PC-3 (cell line): ENCODE results near the gene ERFL. TPM values are rescaled to one million over a fixed set of nuclear protein-coding genes. Genes with fewer than 3 reads are reported as not detected.
A peak's percentile ranks its signal among the peaks of the same experiment; 100 is the strongest.

Source experiments
- ATAC-seq: fragments of 200-7000 bp; cut with Tn5 transposase; 2 replicates; pipeline ENCODE4 v1.9.1; 2020; ENCODE audit warnings: mild to moderate bottlenecking, moderate library complexity
- BruUV-seq: library from RNA; stranded (reverse); fragments of 400-500 nt; replicated peaks from 2 replicates; lab custom pipeline; 2021; lab: Mats Ljungman, UMichigan
- CTCF ChIA-PET: fragments of 300-600 bp; sonication (Branson Sonifier 250); formaldehyde crosslinking; loops from one replicate; lab custom pipeline; 2022; ENCODE audit warnings: antibody characterized with exemption; lab: Charles Lee
- POLR2A ChIA-PET: fragments of 300-600 bp; sonication (Branson Sonifier 250); formaldehyde crosslinking; loops from one replicate; lab custom pipeline; 2022; ENCODE audit warnings: antibody characterized with exemption; ENCODE audit not compliant: unreplicated experiment; lab: Charles Lee
- DNase-seq: peaks from one replicate; pipeline ENCODE4 v3.0.0-alpha.2; 2015
- H2AFZ ChIP-seq: fragments of 300-600 bp; sonication (generic); 2 replicates; pipeline ENCODE4 v1.6.0; 2016; ENCODE audit warnings: antibody characterized with exemption, low read length
- H3F3A ChIP-seq: fragments of 300-600 bp; sonication (generic); one replicate; pipeline ENCODE4 v1.6.0; 2017; ENCODE audit warnings: antibody characterized with exemption, low read length, control low read depth, mild to moderate bottlenecking; ENCODE audit not compliant: unreplicated experiment
- H3K27ac ChIP-seq: fragments of 300-600 bp; sonication (generic); 2 replicates; pipeline ENCODE4 v1.5.1; 2016; ENCODE audit warnings: mild to moderate bottlenecking, low read length
- H3K27me3 ChIP-seq: fragments of 300-600 bp; sonication (generic); 2 replicates; pipeline ENCODE4 v1.6.1; 2016; ENCODE audit warnings: low read length, mixed read lengths
- H3K36me3 ChIP-seq: fragments of 300-600 bp; sonication (generic); 2 replicates; pipeline ENCODE4 v1.6.1; 2016; ENCODE audit warnings: low read depth, mixed run types, low read length, mixed read lengths
- H3K4me1 ChIP-seq: fragments of 300-600 bp; sonication (generic); 2 replicates; pipeline ENCODE4 v1.5.1; 2016; ENCODE audit warnings: low read length; ENCODE audit not compliant: insufficient read depth
- H3K4me2 ChIP-seq: fragments of 300-600 bp; sonication (generic); 2 replicates; pipeline ENCODE4 v1.6.0; 2016; ENCODE audit warnings: low read length
- H3K4me3 ChIP-seq: fragments of 300-600 bp; sonication (generic); 2 replicates; pipeline ENCODE4 v1.5.1; 2016; ENCODE audit warnings: mild to moderate bottlenecking, low read length, mixed read lengths
- H3K79me2 ChIP-seq: fragments of 300-600 bp; sonication (generic); 2 replicates; pipeline ENCODE4 v1.6.1; 2017; ENCODE audit warnings: low read length, mixed read lengths
- H3K9ac ChIP-seq: fragments of 300-600 bp; sonication (generic); 2 replicates; pipeline ENCODE4 v1.6.0; 2016; ENCODE audit warnings: mild to moderate bottlenecking, low read length
- H3K9me2 ChIP-seq: fragments of 300-600 bp; sonication (generic); replicated peaks from 2 replicates; pipeline ENCODE4 v1.6.1; 2016; ENCODE audit warnings: mixed run types, low read length, mixed read lengths
- H3K9me3 ChIP-seq: fragments of 300-600 bp; sonication (generic); 2 replicates; pipeline ENCODE4 v1.6.1; 2016; ENCODE audit warnings: low read length, mixed read lengths
- H4K20me1 ChIP-seq: fragments of 300-600 bp; sonication (generic); 2 replicates; pipeline ENCODE4 v1.6.1; 2016; ENCODE audit warnings: low read length, mixed read lengths
- CTCF ChIP-seq: fragments of 300-600 bp; sonication (generic); conservative IDR thresholded peaks from 2 replicates; pipeline ENCODE4 v1.5.1; 2017; ENCODE audit warnings: antibody characterized with exemption, low read depth, mild to moderate bottlenecking, low read length
- EZH2 ChIP-seq: fragments of 300-600 bp; sonication (generic); IDR thresholded peaks from one replicate; pipeline ENCODE4 v1.6.1; 2017; ENCODE audit warnings: antibody characterized with exemption, mild to moderate bottlenecking, low read length; ENCODE audit not compliant: unreplicated experiment
- EZH2phosphoT487 ChIP-seq: fragments of 300-600 bp; sonication (generic); IDR thresholded peaks from 2 replicates; pipeline ENCODE4 v1.6.1; 2018; ENCODE audit warnings: mild to moderate bottlenecking, antibody characterized with exemption, low read length, borderline replicate concordance
- intact Hi-C: fragments of 100-400 bp; cut with micrococcal nuclease; formaldehyde crosslinking; loops from 2 replicates; pipeline ENCODE4 v1.9.0; 2023
- total RNA-seq: library from RNA; depleted of rRNA; stranded (reverse); fragments of >200 nt; gene quantifications from 2 replicates; pipeline ENCODE4 v1.2.3, GENCODE V29; 2014

The ERFL gene
- total RNA-seq, 1 experiment from 2014 or later = 0.11 TPM

GRCh38 chr19:41903193-41903953, 24.9 kb downstream of the ERFL start:
- H3F3A ChIP-seq = no peaks in the 10 kb centered on the region
- ChIA-PET POLR2A (interaction anchor here (0.8 kb wide), 1 partner anchor 230 kb away, joined by 39 read pairs; no protein-coding TSS in a partner anchor), CTCF (no interaction called here)
- H3K4me2 ChIP-seq = peak overlapping the region; percentile 81; the same call in 1 of the 2 replicates
- ATAC-seq = no peak
- H4K20me1 ChIP-seq = no peaks in the 10 kb centered on the region
- H3K36me3 ChIP-seq = peaks cover 24% of the 10 kb centered on the region; the same call in 1 of the 2 replicates
- H3K9ac ChIP-seq = no peak overlapping the region
- H3K4me3 ChIP-seq = no peak overlapping the region
- no peak for TF ChIP-seq EZH2
- TF ChIP-seq EZH2phosphoT487 = no peak
- TF ChIP-seq CTCF = no peak
- no peak for DNase-seq
- H3K79me2 ChIP-seq = no peaks in the 10 kb centered on the region
- no peaks in the 10 kb centered on the region for H3K27me3 ChIP-seq
- no peaks in the 10 kb centered on the region for H3K9me2 ChIP-seq
- BruUV-seq = no TSS peak
- no peaks in the 10 kb centered on the region for H3K9me3 ChIP-seq
- intact Hi-C loops = no loop called here
- no peak overlapping the region for H2AFZ ChIP-seq
- peak overlapping the region; percentile 83 for H3K27ac ChIP-seq
- H3K4me1 ChIP-seq = peaks cover 18% of the 10 kb centered on the region

- no peak overlapping the region for H3K4me2 ChIP-seq
- no peak overlapping the region for H3K4me3 ChIP-seq
- no peaks in the 10 kb centered on the region for H3K27me3 ChIP-seq
- no peaks in the 10 kb centered on the region for H3F3A ChIP-seq
- H3K9me3 ChIP-seq = no peaks in the 10 kb centered on the region
- peaks cover 24% of the 10 kb centered on the region; the same call in 1 of the 2 replicates for H3K36me3 ChIP-seq
- CTCF ChIA-PET = no interaction called here
- no peak overlapping the region for H3K27ac ChIP-seq
- H2AFZ ChIP-seq = no peak overlapping the region
- intact Hi-C loops = no loop called here
- ATAC-seq (no peak), DNase-seq (no peak)
- no TSS peak for BruUV-seq
- no peak for TF ChIP-seq EZH2phosphoT487
- TF ChIP-seq EZH2 = no peak
- H3K9me2 ChIP-seq = no peaks in the 10 kb centered on the region
- peaks cover 18% of the 10 kb centered on the region for H3K4me1 ChIP-seq
- POLR2A ChIA-PET = interaction anchor here (0.6 kb wide), 1 partner anchor 32 kb away, joined by 4 read pairs; no protein-coding TSS in a partner anchor
- no peaks in the 10 kb centered on the region for H3K79me2 ChIP-seq
- no peaks in the 10 kb centered on the region for H4K20me1 ChIP-seq
- no peak overlapping the region for H3K9ac ChIP-seq
Measured at GRCh38 chr19:41902594-41902993, 25.7 kb downstream of the ERFL start.

GRCh38 chr19:41901707-41902360, 26.4 kb downstream of the ERFL start:
- BruUV-seq = no TSS peak
- CTCF ChIA-PET = interaction anchor here (0.6 kb wide), 1 partner anchor 64 kb away, joined by 6 read pairs; no protein-coding TSS in a partner anchor

More at GRCh38 chr19:41901707-41902360, 26.4 kb downstream of the ERFL start:
- TF ChIP-seq EZH2phosphoT487 (no peak), EZH2 (no peak), CTCF (no peak)
- H3K9ac ChIP-seq = no peak overlapping the region
- intact Hi-C loops = no loop called here
- H3K27ac ChIP-seq = no peak overlapping the region
- H3K9me2 ChIP-seq = no peaks in the 10 kb centered on the region
- no peaks in the 10 kb centered on the region for H3F3A ChIP-seq
- H3K4me2 ChIP-seq = no peak overlapping the region
- DNase-seq (no peak), ATAC-seq (no peak)
- POLR2A ChIA-PET = no interaction called here
- no peaks in the 10 kb centered on the region for H3K27me3 ChIP-seq
- H3K79me2 ChIP-seq = no peaks in the 10 kb centered on the region
- no peak overlapping the region for H3K4me3 ChIP-seq
- H3K36me3 ChIP-seq = peaks cover 24% of the 10 kb centered on the region; the same call in 1 of the 2 replicates
- H3K4me1 ChIP-seq = peaks cover 18% of the 10 kb centered on the region
- no peaks in the 10 kb centered on the region for H4K20me1 ChIP-seq
- H2AFZ ChIP-seq = no peak overlapping the region
- H3K9me3 ChIP-seq = no peaks in the 10 kb centered on the region
